H1 (cell line): Measurements from ENCODE around the gene DAB2IP. TPM values are rescaled to one million over a fixed set of nuclear protein-coding genes. Genes with fewer than 3 reads are reported as not detected.

Source experiments
- CBX5 ChIP-seq: fragments of 300-800, 300-1000 bp; sonication (generic); IDR thresholded peaks from 2 replicates; pipeline ENCODE4 v1.7.1; 2016; ENCODE audit warnings: antibody characterized with exemption, low read length, low read depth
- POLR2A ChIP-seq, 2 experiments: IDR thresholded peaks; 1 replicate in 1 of 2; 2 replicates in 1 of 2; pipeline ENCODE4 v1.6.1; 2011; ENCODE audit warnings: low read depth in 2 of 2, low read length in 2 of 2, mild to moderate bottlenecking in 2 of 2; ENCODE audit errors: control extremely low read depth in 1 of 2
- RNF2 ChIP-seq: fragments of 200-900, 300-1000 bp; sonication (generic); IDR thresholded peaks from 2 replicates; pipeline ENCODE4 v1.7.1; 2016; ENCODE audit warnings: borderline replicate concordance, low read depth, mild to moderate bottlenecking, antibody characterized with exemption, low read length; ENCODE audit not compliant: poor library complexity, severe bottlenecking; ENCODE audit errors: missing control alignments
- SUZ12 ChIP-seq: fragments of 200-600 bp; sonication (generic); IDR thresholded peaks from 2 replicates; pipeline ENCODE4 v1.6.1; 2012; ENCODE audit warnings: mild to moderate bottlenecking, inconsistent platforms, low read length, moderate library complexity, mixed read lengths
- polyA plus RNA-seq, 7 experiments: library from polyadenylated mRNA; depleted of rRNA in 3 of 7; stranded (reverse) in 5 of 7; unstranded in 2 of 7; fragments of >200 nt in 5 of 7; fragments of 200-250 nt in 2 of 7; gene quantifications; 1 replicate in 5 of 7; 2 replicates in 1 of 7; 4 replicates in 1 of 7; pipeline versions ENCODE4 v1.2.1 to v1.2.3, GENCODE V29; 2011 to 2013; ENCODE audit warnings: missing spikeins in 2 of 7, mixed read lengths in 2 of 7
- total RNA-seq: library from RNA; stranded (reverse); fragmentation: NEBNext Ultra II Directional; extraction: Animal tissue kit (Norgen Biotek cat#: 25700); gene quantifications from 2 replicates; pipeline ENCODE4 v1.2.1, GENCODE V29; 2021

DAB2IP gene
- total and polyA plus RNA-seq, 2 of the 8 experiments (the other 6 are each of a cell fraction or from before 2014, with no cell fraction given): 19.7 to 39.5 TPM

GRCh38 chr9:121760571-121760970, 109.1 kb downstream of the DAB2IP start (continued):
- TF ChIP-seq RNF2 (no peak), SUZ12 (no peak), CBX5 (no peak), POLR2A (IDR thresholded peaks at IDR 0.05; ENCODE audit: control extremely low read depth in 1 of 2, low read depth in 2 of 2, low read length in 2 of 2) (no peak)
